Stimulated activated CD4-positive, alpha-beta T cell treated with anti-CD3 and anti-CD28 coated beads, Interleukin-4, amount 100 ng/mL, for 24 hours (primary cell): ENCODE data around the gene MEST.
"Not testable (repeated sequence)": the region's sequence is repeated elsewhere in the genome, so short reads cannot be mapped to it uniquely, and the experiment has no call there.

Experiments
- DNase-seq: peaks from one replicate; pipeline ENCODE4 v3.0.0-alpha.2; 2020

MEST gene, protein sequence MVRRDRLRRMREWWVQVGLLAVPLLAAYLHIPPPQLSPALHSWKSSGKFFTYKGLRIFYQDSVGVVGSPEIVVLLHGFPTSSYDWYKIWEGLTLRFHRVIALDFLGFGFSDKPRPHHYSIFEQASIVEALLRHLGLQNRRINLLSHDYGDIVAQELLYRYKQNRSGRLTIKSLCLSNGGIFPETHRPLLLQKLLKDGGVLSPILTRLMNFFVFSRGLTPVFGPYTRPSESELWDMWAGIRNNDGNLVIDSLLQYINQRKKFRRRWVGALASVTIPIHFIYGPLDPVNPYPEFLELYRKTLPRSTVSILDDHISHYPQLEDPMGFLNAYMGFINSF

GRCh38 chr7:130491841-130492522 is at the start of gene MEST:
Gene MEST, plus strand, starts transcription at chr7:130492085. Its CDS starts 229 bp downstream, at chr7:130492314.
- DNase-seq: no peak

GRCh38 chr7:130442601-130443000 is 49.3 kb upstream of the MEST start:
- DNase-seq: no peak

DNA sequence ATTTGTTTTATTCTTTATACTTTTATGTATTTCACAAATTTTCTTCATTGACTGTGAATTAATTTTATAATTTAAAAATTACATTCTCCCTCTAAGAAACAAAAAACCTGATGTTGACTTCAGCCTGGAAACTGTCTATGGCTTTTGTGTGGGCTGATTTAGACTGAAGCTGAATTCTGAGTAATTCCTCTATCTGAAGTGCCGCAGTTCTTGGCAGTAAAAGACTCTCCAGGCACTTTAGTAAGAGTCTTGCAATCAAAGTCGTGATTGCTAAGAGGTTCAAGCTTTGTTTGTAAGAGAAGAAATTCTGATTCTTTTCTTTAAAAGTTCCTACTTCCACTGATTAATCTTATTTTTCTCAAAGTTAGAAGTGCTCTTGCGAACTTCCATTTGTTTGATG is 47.7 kb upstream of the MEST start:
- no peak for DNase-seq

DNA sequence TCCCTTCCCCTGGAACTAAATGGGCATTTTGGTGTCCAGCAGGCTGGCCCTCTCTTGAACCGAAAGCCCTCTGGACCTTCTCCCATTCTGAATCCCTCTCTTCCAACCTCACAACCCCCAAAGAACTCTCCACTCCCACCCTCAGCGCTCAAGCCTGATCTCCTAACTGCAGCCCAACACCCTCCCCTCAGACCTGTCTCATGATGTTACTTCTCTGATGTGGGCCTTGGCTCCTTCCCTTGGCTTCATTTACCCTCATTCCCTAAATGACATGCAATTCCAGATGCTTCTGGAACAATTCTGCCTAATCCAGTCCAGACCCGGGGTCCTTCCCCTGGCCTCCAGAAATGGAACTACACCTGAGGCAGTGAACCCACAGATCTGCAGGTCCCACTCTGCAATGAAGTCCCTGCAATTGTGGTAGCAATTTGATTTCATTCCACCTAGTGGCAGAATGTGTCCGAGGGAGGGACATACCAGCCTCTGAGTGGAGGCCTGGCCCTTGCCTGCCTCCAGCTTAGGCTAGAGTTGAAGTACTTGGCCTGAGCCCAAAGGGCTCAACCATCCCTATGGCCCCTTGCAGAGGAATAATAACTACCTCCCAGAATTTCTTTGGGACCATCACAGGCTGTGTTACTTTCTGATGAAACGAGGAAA is 47.0 kb upstream of the MEST start:
- no peak for DNase-seq

GRCh38 chr7:130446259-130446658 is 45.6 kb upstream of the MEST start:
- no peak for DNase-seq

DNA sequence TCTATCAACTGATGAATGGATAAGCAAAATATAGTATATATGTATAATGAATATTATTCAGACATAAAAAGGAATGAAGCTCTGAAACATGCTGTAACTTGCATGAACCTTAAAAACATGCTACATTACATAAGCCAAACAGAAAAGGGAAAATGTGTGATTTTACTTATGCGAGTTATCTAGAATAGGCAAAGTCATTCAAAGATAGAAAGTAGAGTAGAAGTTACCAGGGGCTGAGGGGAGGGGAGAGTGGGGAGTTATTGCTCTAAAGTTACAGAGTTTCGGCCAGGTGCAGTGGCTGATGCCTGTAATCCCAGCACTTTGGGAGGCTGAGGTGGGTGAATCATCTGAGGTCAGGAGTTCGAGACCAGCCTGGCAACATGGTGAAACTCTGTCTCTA is 40.5 kb upstream of the MEST start:
- not testable (repeated sequence) for DNase-seq

GRCh38 chr7:130452951-130453350 is 38.9 kb upstream of the MEST start:
- no peak for DNase-seq

GRCh38 chr7:130454959-130455358 is 36.9 kb upstream of the MEST start:
- no peak for DNase-seq

DNA sequence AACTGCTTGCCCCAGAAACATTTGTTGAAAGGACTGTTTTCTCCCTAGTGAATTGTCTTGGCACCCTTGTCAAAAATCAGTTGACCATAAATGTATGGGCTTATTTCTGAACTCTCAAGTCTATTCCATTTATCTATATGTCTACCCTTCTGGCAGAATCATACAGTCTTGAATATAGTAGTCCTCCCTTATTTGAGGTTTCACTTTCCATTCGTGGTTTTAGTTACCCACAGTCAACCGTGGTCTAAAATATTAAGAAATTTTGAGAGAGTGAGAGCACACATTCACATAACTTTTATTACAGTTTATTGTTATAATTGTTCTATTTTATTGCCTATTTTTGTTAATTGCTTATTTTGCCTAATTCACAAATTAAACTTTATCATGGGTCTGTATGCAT is 33.6 kb upstream of the MEST start:
- no peak for DNase-seq

DNA sequence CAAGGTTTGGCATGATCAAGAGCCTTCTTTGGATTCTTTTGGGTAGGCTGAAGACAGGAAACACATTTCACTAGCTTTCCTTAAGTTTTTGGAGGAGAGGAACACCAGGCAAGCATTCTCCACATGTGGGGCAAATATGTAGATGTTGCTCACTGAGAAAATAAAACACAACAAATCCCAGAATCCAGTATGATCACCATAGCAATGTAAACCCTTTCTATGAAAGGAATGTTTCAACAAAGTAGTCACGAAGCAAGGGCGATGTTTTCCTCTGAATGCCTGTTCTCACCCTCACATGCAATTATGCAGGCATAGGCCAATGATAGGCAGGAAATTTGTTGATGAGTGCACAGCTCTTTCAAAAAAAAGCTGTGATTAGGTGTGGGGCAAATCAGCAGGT is 30.6 kb upstream of the MEST start:
- no peak for DNase-seq

DNA sequence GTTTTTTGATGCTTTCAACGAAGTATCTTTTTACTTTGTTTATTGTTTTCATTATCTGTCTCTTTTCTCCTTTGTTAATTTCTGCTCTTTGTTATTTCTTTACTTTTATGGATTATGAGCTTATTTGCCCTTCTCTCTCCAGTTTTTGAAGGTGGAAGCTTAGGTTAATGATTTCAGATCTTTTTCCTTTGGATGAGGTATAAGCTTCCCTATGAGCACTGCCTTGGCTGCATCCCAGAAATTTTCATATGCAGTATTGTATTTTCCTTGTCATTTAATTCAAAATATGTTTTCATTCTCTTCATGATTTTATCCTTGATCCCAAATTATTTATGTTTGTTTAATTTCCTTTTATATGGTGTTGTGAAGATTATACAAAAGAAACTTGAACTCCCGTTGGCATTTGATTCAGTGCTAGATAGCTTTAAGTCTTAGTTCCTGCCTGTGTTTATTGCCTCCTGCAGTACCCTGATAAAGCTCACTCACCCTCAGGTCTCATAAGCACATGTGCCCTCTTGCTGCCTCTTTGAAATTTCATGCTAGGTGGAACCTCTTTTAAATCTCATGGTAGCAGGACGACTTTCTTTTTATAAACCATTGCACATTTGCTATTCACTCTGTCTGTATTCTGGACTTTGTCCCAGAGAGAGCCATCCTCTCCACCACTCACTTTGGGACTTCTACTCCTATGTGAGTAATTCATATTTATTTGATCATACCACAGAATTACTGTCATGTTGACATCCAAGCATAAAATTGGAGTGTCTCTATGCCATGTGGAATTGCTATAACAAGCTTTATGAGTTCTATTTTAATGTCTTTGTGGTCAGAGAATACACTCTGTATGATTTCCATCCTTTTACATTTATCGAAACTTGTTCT is 28.1 kb upstream of the MEST start:
- DNase-seq: no peak

- no peak for DNase-seq
Observed at GRCh38 chr7:130468612-130469011, 23.3 kb upstream of the MEST start.

DNA sequence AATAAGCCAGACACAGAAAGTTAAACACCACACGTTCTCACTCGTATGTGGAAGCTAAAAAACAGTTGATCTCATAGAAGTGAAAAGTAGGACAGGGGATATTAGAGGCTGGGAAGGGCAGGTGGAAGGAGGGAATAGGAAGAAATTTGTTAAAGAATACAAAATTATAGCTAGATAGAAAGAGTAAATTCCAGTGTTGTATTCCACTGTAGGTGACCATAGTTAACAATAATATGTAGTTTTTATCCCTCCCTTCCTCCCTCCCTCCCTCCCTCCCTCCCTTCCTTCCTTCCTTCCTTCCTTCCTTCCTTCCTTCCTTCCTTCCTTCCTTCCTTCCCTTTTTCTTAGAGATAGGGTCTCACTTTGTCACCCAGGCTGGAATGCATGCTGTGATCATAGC is 19.9 kb upstream of the MEST start:
- DNase-seq: no peak

GRCh38 chr7:130473289-130473688 is 18.6 kb upstream of the MEST start:
- DNase-seq: no peak

DNA sequence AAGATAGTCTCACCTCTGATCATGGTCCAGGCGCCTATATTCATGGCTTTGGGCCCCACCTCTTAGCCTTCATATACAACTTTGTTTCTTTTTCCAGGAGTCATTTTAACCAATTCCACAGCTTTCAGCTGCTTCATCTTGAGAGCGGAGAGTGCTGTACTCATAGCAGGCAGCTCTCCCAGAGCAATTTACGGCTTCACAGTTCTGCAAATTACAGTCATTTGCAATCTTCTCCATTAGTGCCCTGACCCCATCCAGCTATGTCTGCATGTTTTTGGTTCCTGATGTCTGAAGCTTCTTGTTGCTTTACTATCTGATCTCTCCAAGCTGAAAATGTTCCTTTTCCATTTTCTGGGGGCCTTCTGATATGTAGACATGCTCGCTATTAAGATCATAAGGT is 18.0 kb upstream of the MEST start:
- DNase-seq: no peak

GRCh38 chr7:130475776-130476175 is 16.1 kb upstream of the MEST start:
- DNase-seq: no peak

GRCh38 chr7:130476297-130477150 is 15.4 kb upstream of the MEST start:
- DNase-seq: no peak

- DNase-seq: no peak
Observed at GRCh38 chr7:130478991-130479390, 12.9 kb upstream of the MEST start.

DNA sequence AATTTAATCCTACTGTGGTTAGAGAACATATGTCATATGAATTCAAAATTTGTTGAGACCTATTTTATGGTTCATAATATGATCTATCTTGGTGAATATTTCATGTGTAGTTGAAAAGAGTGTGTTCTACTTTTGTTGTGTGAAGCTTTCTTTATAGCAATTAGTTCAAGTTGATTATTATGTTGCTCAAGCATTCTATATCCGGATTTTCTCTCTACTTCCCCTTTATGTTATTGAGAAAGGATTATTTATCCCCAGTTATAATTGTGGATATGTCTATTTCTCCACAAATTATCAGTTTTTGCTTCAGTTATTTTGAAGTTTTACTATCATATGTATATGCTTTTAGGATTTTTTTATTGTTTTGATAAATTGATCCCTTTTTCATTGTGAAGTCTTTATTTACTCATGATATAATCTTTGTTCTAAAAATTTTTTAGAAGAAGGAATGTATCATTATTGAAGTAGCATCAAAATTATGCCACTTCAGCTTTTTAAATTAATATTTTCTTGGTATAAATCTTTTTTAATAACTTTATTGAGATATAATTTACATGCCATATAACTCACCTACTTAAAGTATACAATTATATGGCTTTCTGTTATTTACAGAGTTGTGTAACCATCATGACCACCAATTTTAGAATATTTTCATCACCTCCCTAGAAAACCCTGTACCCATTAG is 12.0 kb upstream of the MEST start:
- no peak for DNase-seq

DNA sequence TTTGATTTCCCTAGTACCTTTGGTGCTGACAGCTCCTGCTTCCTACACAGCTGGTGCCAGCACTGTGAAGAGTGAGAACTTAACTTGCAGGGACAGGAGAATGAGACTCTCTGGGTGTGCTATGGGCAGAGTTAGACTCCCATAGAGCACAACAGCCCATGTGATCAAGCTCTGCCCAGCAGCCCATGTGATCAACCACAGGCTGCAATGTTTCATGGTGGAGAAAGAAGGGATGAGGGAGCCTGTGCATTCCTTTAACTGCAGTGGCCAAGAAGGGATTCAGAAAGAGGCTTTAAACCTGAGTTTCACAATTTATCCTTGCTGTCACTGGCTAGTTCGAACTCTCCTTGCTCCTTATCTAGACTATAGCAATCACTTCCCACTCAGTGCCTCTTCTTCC is 10.0 kb upstream of the MEST start:
- no peak for DNase-seq

DNA sequence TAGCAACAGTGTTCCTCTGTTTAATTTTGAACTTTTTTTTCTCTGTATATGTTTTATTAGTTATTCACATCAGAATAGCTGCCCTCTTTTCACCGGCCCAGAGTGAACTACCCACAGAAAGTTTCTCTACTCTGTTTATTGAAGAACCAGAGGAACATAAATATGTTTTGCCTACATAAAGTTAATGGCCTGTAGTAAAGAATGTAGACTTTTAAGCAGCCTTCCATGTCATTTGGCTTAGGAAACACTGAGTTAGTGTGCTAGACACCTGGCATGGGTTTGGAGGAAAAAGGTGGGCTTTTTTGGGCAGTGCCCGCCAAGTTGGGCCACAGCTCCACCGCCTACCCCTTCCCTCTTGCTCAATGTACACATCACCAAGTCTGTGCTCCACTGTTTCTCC is 8.9 kb upstream of the MEST start:
- no peak for DNase-seq

DNA sequence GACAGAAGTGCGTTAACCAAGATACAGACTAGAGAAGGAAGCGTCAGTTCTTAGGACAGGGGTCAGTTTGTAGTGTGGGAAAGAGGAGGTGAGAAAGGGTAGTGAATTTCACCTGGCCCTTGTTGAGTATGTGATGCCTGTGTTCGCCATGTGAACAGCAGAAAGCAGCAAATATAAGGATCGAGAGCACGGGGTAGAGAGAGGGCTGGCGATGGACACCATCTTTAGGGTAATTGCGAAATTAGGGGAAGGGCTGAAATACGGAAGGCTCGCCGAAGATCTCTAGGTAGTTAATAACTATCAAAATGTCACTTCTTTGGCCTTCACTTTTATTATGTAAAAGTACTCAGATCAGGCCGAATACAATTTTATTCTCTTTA is 6.2 kb upstream of the MEST start:
- no peak for DNase-seq
